ENCODE data around the gene CLIC6.
"Not testable (repeated sequence)": the region's sequence is repeated elsewhere in the genome, so short reads cannot be mapped to it uniquely, and the experiment has no call there.

Gene CLIC6

GRCh38 chr21:34692458-34693020 is 23.7 kb downstream of the CLIC6 start:
- no peak for DNase-seq (ENCODE audit: low spot score)

GRCh38 chr21:34693192-34693810 is 24.5 kb downstream of the CLIC6 start:
- peak; percentile 58 for FAIRE-seq

More at GRCh38 chr21:34692458-34693020, 23.7 kb downstream of the CLIC6 start:
- FAIRE-seq = no peak

GRCh38 chr21:34695434-34695833 is 26.6 kb downstream of the CLIC6 start:
- DNase-seq (ENCODE audit: low spot score) (peak; percentile 74), FAIRE-seq (peak; percentile 68)

More at GRCh38 chr21:34693192-34693810, 24.5 kb downstream of the CLIC6 start:
- peak; percentile 59 for DNase-seq (ENCODE audit: low spot score)

GRCh38 chr21:34696121-34696520 is 27.3 kb downstream of the CLIC6 start:
- DNase-seq (ENCODE audit: low spot score) (no peak), FAIRE-seq (no peak)

- no peak for FAIRE-seq
Observed at GRCh38 chr21:34697826-34698225, 29.0 kb downstream of the CLIC6 start.

GRCh38 chr21:34698270-34699015 is 29.6 kb downstream of the CLIC6 start:
- FAIRE-seq (no peak), DNase-seq (ENCODE audit: low spot score) (no peak)

More at GRCh38 chr21:34697826-34698225, 29.0 kb downstream of the CLIC6 start:
- no peak for DNase-seq (ENCODE audit: low spot score)

GRCh38 chr21:34700605-34701004 is 31.8 kb downstream of the CLIC6 start:
- no peak for FAIRE-seq
- DNase-seq (ENCODE audit: low spot score) = no peak

GRCh38 chr21:34701726-34702125 is 32.9 kb downstream of the CLIC6 start:
- no peak for FAIRE-seq

GRCh38 chr21:34702341-34703170 is 33.8 kb downstream of the CLIC6 start:
- DNase-seq (ENCODE audit: low spot score) (no peak), FAIRE-seq (no peak)

More at GRCh38 chr21:34701726-34702125, 32.9 kb downstream of the CLIC6 start:
- no peak for DNase-seq (ENCODE audit: low spot score)

- DNase-seq (ENCODE audit: low spot score) = no peak
- no peak for FAIRE-seq
Observed at GRCh38 chr21:34703571-34703970, 34.8 kb downstream of the CLIC6 start.

- DNase-seq (ENCODE audit: low spot score) = no peak
- FAIRE-seq = no peak
Observed at GRCh38 chr21:34704119-34704518, 35.3 kb downstream of the CLIC6 start.

- FAIRE-seq (no peak), DNase-seq (ENCODE audit: low spot score) (no peak)
Observed at GRCh38 chr21:34705011-34705410, 36.2 kb downstream of the CLIC6 start.

- FAIRE-seq (no peak), DNase-seq (ENCODE audit: low spot score) (no peak)
Observed at GRCh38 chr21:34706337-34706736, 37.5 kb downstream of the CLIC6 start.

- DNase-seq (ENCODE audit: low spot score) (no peak), FAIRE-seq (no peak)
Observed at GRCh38 chr21:34707876-34708325, 39.1 kb downstream of the CLIC6 start.

GRCh38 chr21:34713621-34714020 is 44.8 kb downstream of the CLIC6 start:
- FAIRE-seq (no peak), DNase-seq (ENCODE audit: low spot score) (no peak)

GRCh38 chr21:34715518-34715917 is 46.7 kb downstream of the CLIC6 start:
- FAIRE-seq (no peak), DNase-seq (ENCODE audit: low spot score) (no peak)

GRCh38 chr21:34715985-34716596 is 47.3 kb downstream of the CLIC6 start:
- FAIRE-seq (no peak), DNase-seq (ENCODE audit: low spot score) (no peak)

- FAIRE-seq; DNase-seq (ENCODE audit: low spot score): not testable (repeated sequence)
Observed at GRCh38 chr21:34718529-34718928, 49.7 kb downstream of the CLIC6 start.

- no peak for FAIRE-seq
- DNase-seq (ENCODE audit: low spot score) = no peak
Observed at GRCh38 chr21:34722684-34723300, 54.0 kb downstream of the CLIC6 start.

- FAIRE-seq = no peak
Observed at GRCh38 chr21:34724131-34724856, 55.5 kb downstream of the CLIC6 start.

More at GRCh38 chr21:34724131-34724856, 55.5 kb downstream of the CLIC6 start:
- DNase-seq (ENCODE audit: low spot score) = no peak

Measured in RCC 7860 (cell line).